Measurements from ENCODE around the gene GARIN5B. TPM values are rescaled to one million over a fixed set of nuclear protein-coding genes. Genes with fewer than 3 reads are reported as not detected.
A peak's percentile ranks its signal among the peaks of the same experiment; 100 is the strongest.

The GARIN5B gene
- total RNA-seq, 1 experiment from 2014 or later = not detected

DNA sequence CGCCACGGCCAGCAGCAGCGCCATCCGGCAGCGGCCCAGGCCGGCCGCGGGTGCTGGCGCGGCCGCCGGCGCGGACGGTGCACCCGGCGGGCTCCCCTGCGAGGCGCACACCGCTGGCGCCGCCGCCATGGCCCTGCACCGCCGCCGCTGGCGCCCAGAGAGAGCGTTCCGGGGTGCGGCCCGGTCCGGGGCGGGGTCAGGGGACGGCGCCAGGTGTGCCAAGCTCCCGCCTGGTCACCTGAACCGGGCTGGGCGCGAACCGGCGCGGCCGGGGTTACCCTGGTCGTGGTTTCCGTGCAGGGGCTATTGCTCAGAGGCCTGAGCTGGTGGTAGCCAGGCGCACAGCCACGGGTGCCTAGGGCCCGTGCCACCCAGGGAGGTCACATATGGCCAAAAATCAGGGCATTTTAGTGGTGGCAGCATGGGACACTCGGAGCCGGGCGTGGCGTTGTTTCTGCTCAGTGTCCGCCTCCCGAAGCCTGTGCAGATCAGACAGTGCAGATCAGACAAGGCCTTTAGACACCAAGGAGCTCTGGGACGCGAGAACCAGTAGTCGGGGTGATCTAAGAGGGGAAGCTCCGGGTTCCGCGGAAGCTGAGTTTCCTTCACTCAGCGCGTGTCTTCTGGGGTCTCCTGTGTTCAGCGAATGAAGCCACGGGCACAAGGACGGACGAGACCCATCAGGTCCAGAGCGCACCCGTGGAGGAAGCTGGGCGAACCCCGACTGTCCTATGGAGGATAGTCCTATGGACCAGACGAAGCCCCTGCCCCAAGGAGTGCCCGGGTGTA, 21.3 kb upstream of the GARIN5B start, which contains the start of gene TMEM238:
TMEM238 (minus strand) TSS at position 162 of the 789 bp plus-strand sequence; CDS start at position 129, 33 bp downstream.
- H3K4me3 Mint-ChIP-seq (ENCODE audit: unreplicated experiment) = peak within 1 kb of the TSS; percentile 93
- peaks cover 48% of the 10 kb centered on the region for H3K36me3 Mint-ChIP-seq (ENCODE audit: insufficient read depth, unreplicated experiment)
- Histone ChIP-seq H3K4me1 (peaks cover 30% of the 10 kb centered on the region), H3K27me3 (replicated peaks; ENCODE audit: control insufficient read depth, insufficient read depth, low read length) (no peaks in the 10 kb centered on the region), H3K4me3 (ENCODE audit: low read depth, low read length) (peak within 1 kb of the TSS; percentile 73), H3K36me3 (ENCODE audit: control insufficient read depth, insufficient read depth, low read length) (peaks cover 16% of the 10 kb centered on the region), H3K9me3 (no peaks in the 10 kb centered on the region)
- peak within 1 kb of the TSS; percentile 89 for H3K27ac Mint-ChIP-seq (ENCODE audit: unreplicated experiment)
- no TSS peak for BruUV-seq (replicated peaks)
- TF ChIP-seq, protein P1, sequence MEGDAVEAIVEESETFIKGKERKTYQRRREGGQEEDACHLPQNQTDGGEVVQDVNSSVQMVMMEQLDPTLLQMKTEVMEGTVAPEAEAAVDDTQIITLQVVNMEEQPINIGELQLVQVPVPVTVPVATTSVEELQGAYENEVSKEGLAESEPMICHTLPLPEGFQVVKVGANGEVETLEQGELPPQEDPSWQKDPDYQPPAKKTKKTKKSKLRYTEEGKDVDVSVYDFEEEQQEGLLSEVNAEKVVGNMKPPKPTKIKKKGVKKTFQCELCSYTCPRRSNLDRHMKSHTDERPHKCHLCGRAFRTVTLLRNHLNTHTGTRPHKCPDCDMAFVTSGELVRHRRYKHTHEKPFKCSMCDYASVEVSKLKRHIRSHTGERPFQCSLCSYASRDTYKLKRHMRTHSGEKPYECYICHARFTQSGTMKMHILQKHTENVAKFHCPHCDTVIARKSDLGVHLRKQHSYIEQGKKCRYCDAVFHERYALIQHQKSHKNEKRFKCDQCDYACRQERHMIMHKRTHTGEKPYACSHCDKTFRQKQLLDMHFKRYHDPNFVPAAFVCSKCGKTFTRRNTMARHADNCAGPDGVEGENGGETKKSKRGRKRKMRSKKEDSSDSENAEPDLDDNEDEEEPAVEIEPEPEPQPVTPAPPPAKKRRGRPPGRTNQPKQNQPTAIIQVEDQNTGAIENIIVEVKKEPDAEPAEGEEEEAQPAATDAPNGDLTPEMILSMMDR (IDR thresholded peaks at IDR 0.05; ENCODE audit: insufficient read depth in 1 of 2, low read depth in 1 of 2, low read length in 1 of 2, severe bottlenecking in 1 of 2, unreplicated experiment in 1 of 2) = no peak
- H3K4me1 Mint-ChIP-seq (ENCODE audit: low read depth, unreplicated experiment) = peaks cover 18% of the 10 kb centered on the region
- intact Hi-C loops (cut with micrococcal nuclease; ENCODE audit: unreplicated experiment) = loop anchor here (2.0 to 10.0 kb wide), 3 partner anchors 92 to 250 kb away; no protein-coding TSS in a partner anchor
- no peaks in the 10 kb centered on the region for H3K27me3 Mint-ChIP-seq (ENCODE audit: insufficient read depth, unreplicated experiment)
- peak in 1 of 2 experiments; percentile 75 for DNase-seq
- CTCF ChIA-PET = interaction anchor here (0.5 to 2.4 kb wide), 17 partner anchors 9 to 1983 kb away, joined by 3 to 29 read pairs (median 3); partner anchors contain the start of genes HSPBP1, KMT5C, PPP1R12C and PTPRH
- POLR2A ChIA-PET = interaction anchor here (0.7 to 2.4 kb wide), 15 partner anchors 10 to 215 kb away, joined by 3 to 28 read pairs (median 4); partner anchors contain the start of genes FIZ1, HSPBP1, ISOC2 and KMT5C
- no peaks in the 10 kb centered on the region for H3K9me3 Mint-ChIP-seq (ENCODE audit: unreplicated experiment)

DNA sequence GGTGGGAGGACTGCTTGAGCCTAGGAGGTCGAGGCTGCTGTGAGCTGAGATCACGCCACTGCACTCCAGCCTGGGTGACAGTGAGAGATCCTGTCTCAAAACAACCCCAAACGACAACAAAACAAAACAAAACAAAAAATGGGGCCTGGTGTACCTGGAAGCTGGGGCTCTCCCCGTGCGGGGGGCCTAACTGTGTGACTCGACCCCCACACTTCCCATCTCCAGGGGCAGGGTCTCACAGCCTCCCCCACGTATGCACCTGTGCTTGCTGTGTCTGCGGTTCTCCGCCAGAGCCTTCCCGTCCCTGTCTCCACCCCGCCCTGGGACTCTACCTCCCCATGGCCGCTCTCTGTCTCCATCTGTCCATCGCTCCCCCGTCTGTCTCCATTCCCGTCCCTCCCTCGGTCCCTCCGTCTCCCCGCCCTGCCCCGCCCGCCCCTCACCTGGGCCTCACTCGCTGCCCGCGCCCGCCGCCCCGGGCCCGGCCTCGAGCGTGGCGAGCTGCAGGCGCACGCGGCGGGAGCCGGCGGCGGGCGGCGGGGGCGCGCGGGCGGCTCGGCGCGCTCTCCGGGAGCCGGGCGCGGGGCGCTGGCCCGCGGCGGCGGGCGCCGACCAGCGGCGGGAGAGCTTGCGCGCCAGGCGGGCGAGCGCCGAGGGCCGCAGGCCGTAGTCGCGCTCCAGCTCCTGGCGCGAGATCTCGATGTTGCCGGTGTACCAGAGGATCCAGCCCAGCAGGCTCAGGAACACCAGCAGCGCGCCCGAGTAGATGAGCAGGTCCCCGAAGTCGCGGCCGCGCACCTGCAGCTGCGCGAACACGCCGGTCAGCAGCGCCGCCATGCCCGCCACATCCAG, 20.4 kb upstream of the GARIN5B start:
- H3K4me3 Mint-ChIP-seq (ENCODE audit: unreplicated experiment) = peak overlapping the region; percentile 93
- TF ChIP-seq, protein P1 (IDR thresholded peaks at IDR 0.05; ENCODE audit: insufficient read depth in 1 of 2, low read depth in 1 of 2, low read length in 1 of 2, severe bottlenecking in 1 of 2, unreplicated experiment in 1 of 2) = no peak
- POLR2A ChIA-PET = interaction anchor here (0.6 to 2.4 kb wide), 13 partner anchors 10 to 216 kb away, joined by 3 to 28 read pairs (median 4); partner anchors contain the start of genes FIZ1, HSPBP1, ISOC2 and KMT5C
- intact Hi-C loops (cut with micrococcal nuclease; ENCODE audit: unreplicated experiment) = loop anchor here (2.0 to 10.0 kb wide), 3 partner anchors 91 to 251 kb away; no protein-coding TSS in a partner anchor
- H3K9me3 Mint-ChIP-seq (ENCODE audit: unreplicated experiment) = no peaks in the 10 kb centered on the region
- CTCF ChIA-PET = interaction anchor here (0.5 to 2.4 kb wide), 14 partner anchors 14 to 1984 kb away, joined by 3 to 29 read pairs (median 4); partner anchors contain the start of genes KMT5C, PPP1R12C, PTPRH and ZNF784
- Histone ChIP-seq H3K27me3 (replicated peaks; ENCODE audit: control insufficient read depth, insufficient read depth, low read length) (no peaks in the 10 kb centered on the region), H3K4me3 (ENCODE audit: low read depth, low read length) (peak overlapping the region; percentile 73), H3K36me3 (ENCODE audit: control insufficient read depth, insufficient read depth, low read length) (peaks cover 15% of the 10 kb centered on the region), H3K9me3 (no peaks in the 10 kb centered on the region), H3K4me1 (peaks cover 28% of the 10 kb centered on the region)
- TSS peak; percentile 36 for BruUV-seq (replicated peaks)
- H3K36me3 Mint-ChIP-seq (ENCODE audit: insufficient read depth, unreplicated experiment) = peaks cover 42% of the 10 kb centered on the region
- DNase-seq = peak; percentile 84 to 86
- peaks cover 18% of the 10 kb centered on the region for H3K4me1 Mint-ChIP-seq (ENCODE audit: low read depth, unreplicated experiment)
- peak overlapping the region; percentile 89 for H3K27ac Mint-ChIP-seq (ENCODE audit: unreplicated experiment)
- H3K27me3 Mint-ChIP-seq (ENCODE audit: insufficient read depth, unreplicated experiment) = no peaks in the 10 kb centered on the region

Data from Caco-2 (cell line).